NCI-H128 (cell line): ENCODE results near the gene GCDH.
A peak's percentile ranks its signal among the peaks of the same experiment; 100 is the strongest.
"Not testable (repeated sequence)": the region's sequence is repeated elsewhere in the genome, so short reads cannot be mapped to it uniquely, and the experiment has no call there.

Source experiments
- DNase-seq: peaks from one replicate; lab custom pipeline; 2025; ENCODE audit not compliant: unreplicated experiment; lab: John Stamatoyannopoulos, UW

GCDH gene

GRCh38 chr19:12890787-12891552, at the start of gene GCDH:
Gene GCDH (plus strand): TSS chr19:12891160. CDS start chr19:12891305, 145 bp downstream.
- peak; percentile 99 for DNase-seq

GRCh38 chr19:12842511-12842910, 48.4 kb upstream of the GCDH start:
- DNase-seq, result no peak

GRCh38 chr19:12843328-12843727, 47.6 kb upstream of the GCDH start:
- DNase-seq, result no peak

GRCh38 chr19:12843999-12844732, 46.8 kb upstream of the GCDH start:
- DNase-seq, result no peak

GRCh38 chr19:12846613-12847012, 44.3 kb upstream of the GCDH start:
- not testable (repeated sequence) for DNase-seq

- DNase-seq, result peak; percentile 45
Observed at GRCh38 chr19:12847159-12848139, 43.5 kb upstream of the GCDH start.

GRCh38 chr19:12856653-12857052, 34.3 kb upstream of the GCDH start:
- DNase-seq, result no peak

GRCh38 chr19:12858041-12858928, 32.7 kb upstream of the GCDH start:
- DNase-seq, result no peak

GRCh38 chr19:12859546-12859945, 31.4 kb upstream of the GCDH start:
- DNase-seq, result no peak

- no peak for DNase-seq
Observed at GRCh38 chr19:12864143-12864542, 26.8 kb upstream of the GCDH start.

- DNase-seq, result no peak
Observed at GRCh38 chr19:12864721-12865715, 25.9 kb upstream of the GCDH start.

- no peak for DNase-seq
Observed at GRCh38 chr19:12865746-12866415, 25.1 kb upstream of the GCDH start.

- DNase-seq, result no peak
Observed at GRCh38 chr19:12866416-12867119, 24.4 kb upstream of the GCDH start.

- DNase-seq, result no peak
Observed at GRCh38 chr19:12867120-12868099, 23.6 kb upstream of the GCDH start.

GRCh38 chr19:12868540-12869112, 22.3 kb upstream of the GCDH start:
- DNase-seq, result no peak

GRCh38 chr19:12871681-12872080, 19.3 kb upstream of the GCDH start:
- no peak for DNase-seq
